Fibroblast of skin of right quadriceps (primary cell): ENCODE results near the gene MOK.
"Not testable (repeated sequence)": the region's sequence is repeated elsewhere in the genome, so short reads cannot be mapped to it uniquely, and the experiment has no call there.

Experiments used
- DNase-seq: peaks from one replicate; pipeline ENCODE4 v3.0.0-alpha.2; 2013

Gene MOK

GRCh38 chr14:102304611-102305506 is at the start of gene MOK:
TSS of gene MOK (minus strand) at chr14:102305164. CDS start at chr14:102304968, 196 bp downstream.
- DNase-seq = peak; percentile 93

GRCh38 chr14:102353126-102353619 is 48.2 kb upstream of the MOK start:
- DNase-seq = no peak

- no peak for DNase-seq
Measured at GRCh38 chr14:102352213-102352612, 47.2 kb upstream of the MOK start.

GRCh38 chr14:102351593-102351992 is 46.6 kb upstream of the MOK start:
- not testable (repeated sequence) for DNase-seq

- no peak for DNase-seq
Measured at GRCh38 chr14:102351023-102351422, 46.1 kb upstream of the MOK start.

- no peak for DNase-seq
Measured at GRCh38 chr14:102348376-102348775, 43.4 kb upstream of the MOK start.

GRCh38 chr14:102346645-102347044 is 41.7 kb upstream of the MOK start:
- DNase-seq = no peak

- DNase-seq = no peak
Measured at GRCh38 chr14:102345232-102345631, 40.3 kb upstream of the MOK start.

- DNase-seq = no peak
Measured at GRCh38 chr14:102344485-102344884, 39.5 kb upstream of the MOK start.

GRCh38 chr14:102344084-102344483 is 39.1 kb upstream of the MOK start:
- DNase-seq = no peak

GRCh38 chr14:102342238-102342637 is 37.3 kb upstream of the MOK start:
- DNase-seq = no peak

GRCh38 chr14:102341566-102341965 is 36.6 kb upstream of the MOK start:
- no peak for DNase-seq

GRCh38 chr14:102338724-102339123 is 33.8 kb upstream of the MOK start:
- DNase-seq = no peak

- DNase-seq = no peak
Measured at GRCh38 chr14:102335163-102335562, 30.2 kb upstream of the MOK start.

GRCh38 chr14:102333795-102334705 is 29.1 kb upstream of the MOK start:
- no peak for DNase-seq

GRCh38 chr14:102333390-102333789 is 28.4 kb upstream of the MOK start:
- no peak for DNase-seq

GRCh38 chr14:102330806-102331205 is 25.8 kb upstream of the MOK start:
- DNase-seq = no peak

GRCh38 chr14:102329381-102329780 is 24.4 kb upstream of the MOK start:
- DNase-seq = not testable (repeated sequence)

GRCh38 chr14:102326583-102326982 is 21.6 kb upstream of the MOK start:
- DNase-seq = no peak

GRCh38 chr14:102325791-102326345 is 20.9 kb upstream of the MOK start:
- DNase-seq = no peak

GRCh38 chr14:102323102-102323501 is 18.1 kb upstream of the MOK start:
- peak; percentile 82 for DNase-seq

- no peak for DNase-seq
Measured at GRCh38 chr14:102321456-102322422, 16.8 kb upstream of the MOK start.
